ENCODE data around the gene RNF17. TPM values are rescaled to one million over a fixed set of nuclear protein-coding genes. Genes with fewer than 3 reads are reported as not detected.

RNF17 gene
- total RNA-seq, 2 experiments from 2014 or later = not detected

- ChIA-PET POLR2A (no interaction called here), CTCF (no interaction called here)
Observed at GRCh38 chr13:24925318-24926231, 161.6 kb downstream of the RNF17 start.

GRCh38 chr13:24927810-24928404 lies 163.9 kb downstream of the RNF17 start:
- ChIA-PET POLR2A (no interaction called here), CTCF (no interaction called here)

- POLR2A ChIA-PET = no interaction called here
Observed at GRCh38 chr13:24929196-24929595, 165.2 kb downstream of the RNF17 start.

More at GRCh38 chr13:24929196-24929595, 165.2 kb downstream of the RNF17 start:
- CTCF ChIA-PET = no interaction called here

Other genes starting within 250 kb of the RNF17 start
- gene ATP12A, start 83.8 kb upstream of the RNF17 start, total RNA-seq = 1 to 10 TPM; 4.5 to 4.6 TPM